Vagina (tissue), 2 donors: ENCODE data around the gene MTHFS.

ENCODE experiments used
- CTCF ChIP-seq, 3 experiments: fragments of 450-650 bp in 2 of 3; fragments of 200-600 bp in 1 of 3; sonication (generic) in 1 of 3; IDR thresholded peaks; one replicate each; pipeline ENCODE4 v1.5.1; 2017 to 2019; ENCODE audit warnings: antibody characterized with exemption in 3 of 3, mild to moderate bottlenecking in 2 of 3, moderate library complexity in 2 of 3
- POLR2A ChIP-seq, 2 donors: fragments of 450-650 bp; IDR thresholded peaks; one replicate each; pipeline ENCODE4 v1.6.1; 2017; ENCODE audit warnings: antibody characterized with exemption in 2 of 2, mild to moderate bottlenecking in 2 of 2, moderate library complexity in 2 of 2
- POLR2AphosphoS5 ChIP-seq, 2 donors: sonication (generic); formaldehyde crosslinking; IDR thresholded peaks; one replicate each; pipeline ENCODE4 v1.9.0; 2017; ENCODE audit warnings: antibody characterized with exemption in 2 of 2, mild to moderate bottlenecking in 2 of 2, low read depth in 1 of 2; ENCODE audit not compliant: insufficient read depth in 1 of 2

DNA sequence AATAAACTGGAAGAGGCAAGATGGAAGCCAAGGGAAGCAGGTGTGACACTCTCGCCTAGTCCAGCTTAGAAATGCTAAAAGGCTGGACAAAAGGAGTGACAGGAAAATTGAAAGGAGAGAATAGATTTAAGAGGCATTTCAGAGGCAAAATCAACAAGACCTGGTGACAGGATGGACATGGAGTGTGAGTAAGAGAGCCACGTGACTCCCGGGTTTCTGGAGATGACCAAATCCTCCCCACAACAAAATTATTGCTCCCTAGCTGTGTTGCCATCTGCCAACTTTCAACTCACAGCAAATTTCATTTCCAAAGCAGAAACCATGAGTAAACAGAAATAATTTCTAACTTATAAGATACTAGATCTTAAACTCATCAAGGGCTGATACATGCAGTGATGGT is 52.6 kb downstream of the MTHFS start:
- TF ChIP-seq CTCF (IDR thresholded peaks at IDR 0.05) (no peak), POLR2AphosphoS5 (IDR thresholded peaks at IDR 0.05; ENCODE audit: insufficient read depth in 1 of 2, low read depth in 1 of 2) (no peak), POLR2A (IDR thresholded peaks at IDR 0.05) (no peak)
